Caco-2 (cell line): ENCODE results near the gene GPA33. TPM values are rescaled to one million over a fixed set of nuclear protein-coding genes. Genes with fewer than 3 reads are reported as not detected.
A peak's percentile ranks its signal among the peaks of the same experiment; 100 is the strongest.

Source experiments
- BruUV-seq: library from RNA; stranded (reverse); fragments of 400-500 nt; replicated peaks from 2 replicates; lab custom pipeline; 2021; lab: Mats Ljungman, UMichigan
- CTCF ChIA-PET: fragments of 300-600 bp; sonication (Branson Sonifier 250); formaldehyde crosslinking; loops from one replicate; lab custom pipeline; 2022; ENCODE audit warnings: antibody characterized with exemption; lab: Charles Lee
- POLR2A ChIA-PET: fragments of 300-600 bp; sonication (Branson Sonifier 250); formaldehyde crosslinking; loops from one replicate; lab custom pipeline; 2022; ENCODE audit warnings: antibody characterized with exemption; lab: Charles Lee
- DNase-seq, 2 experiments: peaks; one replicate each; pipeline versions ENCODE4 v3.0.0 to v3.0.0-alpha.2; 2020 to 2022
- H3K27me3 ChIP-seq: replicated peaks from 2 replicates; pipeline ENCODE4 v1.6.0; 2011; ENCODE audit warnings: low read length; ENCODE audit not compliant: control insufficient read depth, insufficient read depth
- H3K36me3 ChIP-seq: 2 replicates; pipeline ENCODE4 v1.5.1; 2011; ENCODE audit warnings: low read length; ENCODE audit not compliant: control insufficient read depth, insufficient read depth
- H3K4me1 ChIP-seq: fragments of 250-450 bp; sonication (Bioruptor Pico); 2 replicates; pipeline ENCODE4 v1.5.1; 2020; ENCODE audit warnings: mild to moderate bottlenecking
- H3K4me3 ChIP-seq: 2 replicates; pipeline ENCODE4 v1.5.1; 2011; ENCODE audit warnings: low read depth, mild to moderate bottlenecking, control low read depth, low read length
- H3K9me3 ChIP-seq: fragments of 250-450 bp; sonication (Bioruptor Pico); 2 replicates; pipeline ENCODE4 v1.5.1; 2020; ENCODE audit warnings: mild to moderate bottlenecking, moderate library complexity
- H3K27ac Mint-ChIP-seq: one replicate; pipeline ENCODE4 v1.8.0; 2022; ENCODE audit warnings: mixed read lengths; ENCODE audit not compliant: unreplicated experiment
- H3K27me3 Mint-ChIP-seq: one replicate; pipeline ENCODE4 v1.8.0; 2022; ENCODE audit warnings: mixed read lengths; ENCODE audit not compliant: insufficient read depth, unreplicated experiment
- H3K36me3 Mint-ChIP-seq: one replicate; pipeline ENCODE4 v1.8.0; 2022; ENCODE audit warnings: mild to moderate bottlenecking, mixed read lengths; ENCODE audit not compliant: insufficient read depth, unreplicated experiment
- H3K4me1 Mint-ChIP-seq: one replicate; pipeline ENCODE4 v1.8.0; 2022; ENCODE audit warnings: low read depth, mixed read lengths; ENCODE audit not compliant: unreplicated experiment
- H3K4me3 Mint-ChIP-seq: one replicate; pipeline ENCODE4 v1.8.0; 2022; ENCODE audit warnings: mild to moderate bottlenecking, moderate library complexity, mixed read lengths; ENCODE audit not compliant: unreplicated experiment
- H3K9me3 Mint-ChIP-seq: one replicate; pipeline ENCODE4 v1.8.0; 2022; ENCODE audit warnings: mixed read lengths; ENCODE audit not compliant: unreplicated experiment
- CTCF ChIP-seq, 2 experiments: fragments of 200-600 bp in 1 of 2; IDR thresholded peaks; 1 replicate in 1 of 2; 2 replicates in 1 of 2; pipeline versions ENCODE4 v1.5.1 to v1.8.0; 2011 to 2022; ENCODE audit warnings: antibody characterized with exemption in 1 of 2, control low read depth in 1 of 2, inconsistent platforms in 1 of 2, low read depth in 1 of 2, low read length in 1 of 2, mild to moderate bottlenecking in 1 of 2, moderate library complexity in 1 of 2; ENCODE audit not compliant: insufficient read depth in 1 of 2, severe bottlenecking in 1 of 2, unreplicated experiment in 1 of 2
- intact Hi-C: fragments of 100-400 bp; cut with micrococcal nuclease; formaldehyde crosslinking; loops from one replicate; pipeline ENCODE4 v1.10.0; 2022; ENCODE audit not compliant: unreplicated experiment
- total RNA-seq: library from RNA; stranded (reverse); gene quantifications from 2 replicates; pipeline ENCODE4 v1.2.3, GENCODE V29; 2022

The GPA33 gene
- total RNA-seq, 1 experiment from 2014 or later, result not detected

- Mint-ChIP-seq H3K4me1 (peaks cover 26% of the 10 kb centered on the region), H3K27ac (no peak overlapping the region), H3K27me3 (peaks cover 5% of the 10 kb centered on the region), H3K36me3 (no peaks in the 10 kb centered on the region), H3K4me3 (no peak overlapping the region), H3K9me3 (no peaks in the 10 kb centered on the region)
- BruUV-seq, result no TSS peak
- ChIA-PET POLR2A (no interaction called here), CTCF (no interaction called here)
- H3K4me1 ChIP-seq, result peaks cover 10% of the 10 kb centered on the region; the same call in 1 of the 2 replicates
- no peak for DNase-seq
- no peaks in the 10 kb centered on the region for H3K9me3 ChIP-seq
- intact Hi-C loops, result no loop called here
- no peak overlapping the region for H3K4me3 ChIP-seq
- TF ChIP-seq CTCF (IDR thresholded peaks at IDR 0.05; ENCODE audit: insufficient read depth in 1 of 2, low read depth in 1 of 2, low read length in 1 of 2, severe bottlenecking in 1 of 2, unreplicated experiment in 1 of 2), result no peak
- H3K27me3 ChIP-seq, result no peaks in the 10 kb centered on the region
- no peaks in the 10 kb centered on the region for H3K36me3 ChIP-seq
Measured at GRCh38 chr1:167107456-167107855, 17.3 kb upstream of the GPA33 start.

GRCh38 chr1:167106119-167106461 lies 15.9 kb upstream of the GPA33 start:
- H3K36me3 Mint-ChIP-seq, result no peaks in the 10 kb centered on the region
- H3K27me3 Mint-ChIP-seq, result peaks cover 5% of the 10 kb centered on the region
- no peak overlapping the region for H3K4me3 Mint-ChIP-seq
- H3K4me3 ChIP-seq, result no peak overlapping the region
- CTCF ChIA-PET, result no interaction called here
- DNase-seq, result no peak
- no peak for TF ChIP-seq CTCF (IDR thresholded peaks at IDR 0.05; ENCODE audit: insufficient read depth in 1 of 2, low read depth in 1 of 2, low read length in 1 of 2, severe bottlenecking in 1 of 2, unreplicated experiment in 1 of 2)
- H3K4me1 Mint-ChIP-seq, result peaks cover 26% of the 10 kb centered on the region
- H3K9me3 ChIP-seq, result no peaks in the 10 kb centered on the region
- H3K27ac Mint-ChIP-seq, result no peak overlapping the region
- intact Hi-C loops, result no loop called here
- no peaks in the 10 kb centered on the region for H3K36me3 ChIP-seq
- H3K27me3 ChIP-seq, result no peaks in the 10 kb centered on the region
- no peaks in the 10 kb centered on the region for H3K9me3 Mint-ChIP-seq
- H3K4me1 ChIP-seq, result peaks cover 10% of the 10 kb centered on the region; the same call in 1 of the 2 replicates
- POLR2A ChIA-PET, result no interaction called here
- no TSS peak for BruUV-seq

DNA sequence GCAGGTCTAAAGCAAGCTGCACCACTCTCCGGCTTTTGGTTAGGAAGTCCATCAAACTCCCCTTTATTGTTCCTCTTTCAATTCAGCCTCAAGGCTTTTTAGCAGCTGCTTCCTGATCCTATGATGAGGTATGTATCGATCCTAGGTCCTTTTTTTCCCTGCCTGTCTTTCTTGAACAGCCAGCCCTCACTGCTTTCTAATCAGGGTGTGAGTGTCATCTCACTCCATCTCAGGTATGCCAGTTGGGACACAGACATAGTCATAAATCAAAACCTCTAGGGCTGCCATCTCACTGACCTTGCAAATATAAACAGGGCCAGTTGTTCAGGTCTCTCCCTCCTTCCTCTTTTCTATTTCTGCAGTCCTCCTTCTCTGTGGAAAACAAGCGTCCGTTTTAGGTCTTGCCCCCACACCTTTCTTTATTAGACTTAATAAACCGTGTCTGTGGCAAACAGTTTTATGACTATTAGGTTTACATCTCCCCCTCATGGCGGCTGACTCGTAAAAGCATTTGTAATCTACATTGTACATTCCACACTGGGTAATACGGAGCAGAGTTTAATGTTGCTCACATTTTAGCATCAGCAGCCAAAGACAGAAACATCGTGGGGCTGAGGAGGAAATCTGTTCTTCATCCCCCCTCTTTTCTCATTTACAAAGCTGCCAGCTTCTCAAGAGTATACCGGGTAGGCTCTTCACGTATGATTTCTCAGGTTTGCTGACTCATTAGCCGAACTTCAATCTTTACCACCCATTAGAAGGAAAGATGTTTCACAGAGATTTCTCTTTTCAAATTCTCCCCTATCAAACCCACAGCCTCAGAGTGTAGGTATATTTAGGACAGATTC lies 15.3 kb upstream of the GPA33 start:
- no peak overlapping the region for H3K27ac Mint-ChIP-seq
- ChIA-PET CTCF (interaction anchor here (0.7 kb wide), 1 partner anchor 115 kb away, joined by 4 read pairs; no protein-coding TSS in a partner anchor), POLR2A (no interaction called here)
- DNase-seq, result peak in 1 of 2 experiments; percentile 21
- H3K27me3 ChIP-seq, result no peaks in the 10 kb centered on the region
- no peaks in the 10 kb centered on the region for H3K9me3 Mint-ChIP-seq
- no peaks in the 10 kb centered on the region for H3K36me3 Mint-ChIP-seq
- peak overlapping the region; percentile 28 for H3K4me3 Mint-ChIP-seq
- H3K27me3 Mint-ChIP-seq, result no peaks in the 10 kb centered on the region
- peak in 1 of 2 experiments; percentile 12 for TF ChIP-seq CTCF (IDR thresholded peaks at IDR 0.05; ENCODE audit: insufficient read depth in 1 of 2, low read depth in 1 of 2, low read length in 1 of 2, severe bottlenecking in 1 of 2, unreplicated experiment in 1 of 2)
- H3K4me1 Mint-ChIP-seq, result peaks cover 26% of the 10 kb centered on the region
- intact Hi-C loops, result loop anchor here (1.0 to 2.0 kb wide), 2 partner anchors 23 to 39 kb away; no protein-coding TSS in a partner anchor
- no peaks in the 10 kb centered on the region for H3K36me3 ChIP-seq
- BruUV-seq, result no TSS peak
- H3K4me1 ChIP-seq, result peaks cover 10% of the 10 kb centered on the region; the same call in 1 of the 2 replicates
- H3K9me3 ChIP-seq, result no peaks in the 10 kb centered on the region
- H3K4me3 ChIP-seq, result no peak overlapping the region
